ENCODE data around the gene PDIA3.

Gene PDIA3

GRCh38 chr15:43775411-43775965, 29.2 kb downstream of the PDIA3 start:
- in situ Hi-C loops (cut with MboI; ENCODE audit: low pct_unique_long_range_greater_than_20kb, low sequenced_read_pairs): no loop called here

GRCh38 chr15:43776101-43776717, 30.0 kb downstream of the PDIA3 start:
- in situ Hi-C loops (cut with MboI; ENCODE audit: low pct_unique_long_range_greater_than_20kb, low sequenced_read_pairs): no loop called here
- no peak for DNase-seq

More at GRCh38 chr15:43775411-43775965, 29.2 kb downstream of the PDIA3 start:
- no peak for DNase-seq

- no peak for DNase-seq
- in situ Hi-C loops (cut with MboI; ENCODE audit: low pct_unique_long_range_greater_than_20kb, low sequenced_read_pairs): no loop called here
These were observed 30.6 kb downstream of the PDIA3 start, which contains the start of gene ELL3 for GRCh38 chr15:43776718-43777266. TSS of gene ELL3 (minus strand) at chr15:43776966. CDS start at chr15:43776901, 65 bp downstream.

GRCh38 chr15:43777267-43777914, 31.2 kb downstream of the PDIA3 start:
- DNase-seq: peak; percentile 93
- in situ Hi-C loops (cut with MboI; ENCODE audit: low pct_unique_long_range_greater_than_20kb, low sequenced_read_pairs): no loop called here

- in situ Hi-C loops (cut with MboI; ENCODE audit: low pct_unique_long_range_greater_than_20kb, low sequenced_read_pairs): no loop called here
- no peak for DNase-seq
These were observed 32.8 kb downstream of the PDIA3 start for GRCh38 chr15:43779016-43779415.

GRCh38 chr15:43789409-43789808, 43.2 kb downstream of the PDIA3 start:
- DNase-seq: no peak
- in situ Hi-C loops (cut with MboI; ENCODE audit: low pct_unique_long_range_greater_than_20kb, low sequenced_read_pairs): no loop called here

GRCh38 chr15:43791993-43792760, 45.9 kb downstream of the PDIA3 start, which contains the start of gene SERF2:
TSS of gene SERF2 (plus strand) at chr15:43792320. CDS start at chr15:43792377, 57 bp downstream.
- in situ Hi-C loops (cut with MboI; ENCODE audit: low pct_unique_long_range_greater_than_20kb, low sequenced_read_pairs): no loop called here
- DNase-seq: peak; percentile 100

- in situ Hi-C loops (cut with MboI; ENCODE audit: low pct_unique_long_range_greater_than_20kb, low sequenced_read_pairs): no loop called here
- DNase-seq: peak; percentile 31
These were observed 46.7 kb downstream of the PDIA3 start for GRCh38 chr15:43792761-43793476.

- in situ Hi-C loops (cut with MboI; ENCODE audit: low pct_unique_long_range_greater_than_20kb, low sequenced_read_pairs): no loop called here
- no peak for DNase-seq
These were observed 47.4 kb downstream of the PDIA3 start for GRCh38 chr15:43793647-43794046.

GRCh38 chr15:43794269-43795037, 48.2 kb downstream of the PDIA3 start:
- DNase-seq: no peak
- in situ Hi-C loops (cut with MboI; ENCODE audit: low pct_unique_long_range_greater_than_20kb, low sequenced_read_pairs): no loop called here

GRCh38 chr15:43795197-43795596, 49.0 kb downstream of the PDIA3 start:
- no peak for DNase-seq
- in situ Hi-C loops (cut with MboI; ENCODE audit: low pct_unique_long_range_greater_than_20kb, low sequenced_read_pairs): no loop called here

GRCh38 chr15:43795997-43796396, 49.8 kb downstream of the PDIA3 start:
- DNase-seq: no peak
- in situ Hi-C loops (cut with MboI; ENCODE audit: low pct_unique_long_range_greater_than_20kb, low sequenced_read_pairs): no loop called here

GRCh38 chr15:43796566-43796965, 50.3 kb downstream of the PDIA3 start:
- DNase-seq: no peak
- in situ Hi-C loops (cut with MboI; ENCODE audit: low pct_unique_long_range_greater_than_20kb, low sequenced_read_pairs): no loop called here

GRCh38 chr15:43799209-43799944, 53.1 kb downstream of the PDIA3 start:
- in situ Hi-C loops (cut with MboI; ENCODE audit: low pct_unique_long_range_greater_than_20kb, low sequenced_read_pairs): no loop called here
- DNase-seq: no peak

GRCh38 chr15:43799945-43800285, 53.7 kb downstream of the PDIA3 start, which contains the start of gene SERINC4:
TSS of gene SERINC4 (minus strand) at chr15:43800220. CDS start at chr15:43799986, 234 bp downstream.
- no peak for DNase-seq
- in situ Hi-C loops (cut with MboI; ENCODE audit: low pct_unique_long_range_greater_than_20kb, low sequenced_read_pairs): no loop called here

GRCh38 chr15:43800286-43801141, 54.3 kb downstream of the PDIA3 start, which contains the start of gene HYPK:
TSS of gene HYPK (plus strand) at chr15:43800599. CDS start at chr15:43800623, 24 bp downstream.
- DNase-seq: peak; percentile 95
- in situ Hi-C loops (cut with MboI; ENCODE audit: low pct_unique_long_range_greater_than_20kb, low sequenced_read_pairs): no loop called here
